VCaP (cell line): ENCODE results near the gene EPHB3.

ENCODE experiments used
- H3K27ac ChIP-seq: fragments of 450-650 bp; 2 replicates; pipeline ENCODE4 v1.5.1; 2017
- CTCF ChIP-seq: fragments of 450-650 bp; conservative IDR thresholded peaks from 2 replicates; pipeline ENCODE4 v1.5.1; 2017; ENCODE audit warnings: mild to moderate bottlenecking, moderate library complexity

The EPHB3 gene

GRCh38 chr3:184566441-184567414 is 5.1 kb downstream of the EPHB3 start:
- no peak for TF ChIP-seq CTCF
- peak overlapping the region; percentile 96 for H3K27ac ChIP-seq

DNA sequence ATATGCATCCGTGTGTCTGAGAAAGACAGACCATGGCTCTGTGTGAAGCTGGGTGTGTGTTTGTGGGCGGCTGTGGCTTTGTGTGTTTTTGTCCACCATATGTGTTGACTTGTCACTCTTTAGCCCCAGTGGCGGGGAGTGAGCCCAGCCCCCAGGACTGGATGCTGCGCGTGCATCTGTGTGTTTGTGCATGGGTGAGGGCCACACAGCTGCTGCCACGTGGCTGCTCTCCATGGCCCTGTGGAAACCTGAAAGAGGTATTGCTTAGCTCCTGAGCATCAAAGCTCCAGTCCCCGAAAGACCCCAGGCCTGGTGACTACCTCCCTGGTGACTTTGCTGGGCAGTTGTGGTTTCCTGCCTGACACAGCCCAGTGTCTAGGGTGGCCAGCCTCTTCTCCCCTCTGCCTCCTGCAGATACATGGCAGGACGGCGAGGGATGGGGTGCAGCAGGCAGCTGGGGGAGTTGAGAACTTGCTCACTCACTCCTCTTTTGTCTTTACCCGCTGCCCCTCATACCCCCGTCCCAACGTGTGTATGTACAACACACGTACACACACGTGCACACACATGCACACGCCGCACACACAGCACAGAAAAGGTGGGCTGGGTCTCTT is 6.5 kb downstream of the EPHB3 start:
- peak overlapping the region; percentile 96 for H3K27ac ChIP-seq
- TF ChIP-seq CTCF, result no peak

DNA sequence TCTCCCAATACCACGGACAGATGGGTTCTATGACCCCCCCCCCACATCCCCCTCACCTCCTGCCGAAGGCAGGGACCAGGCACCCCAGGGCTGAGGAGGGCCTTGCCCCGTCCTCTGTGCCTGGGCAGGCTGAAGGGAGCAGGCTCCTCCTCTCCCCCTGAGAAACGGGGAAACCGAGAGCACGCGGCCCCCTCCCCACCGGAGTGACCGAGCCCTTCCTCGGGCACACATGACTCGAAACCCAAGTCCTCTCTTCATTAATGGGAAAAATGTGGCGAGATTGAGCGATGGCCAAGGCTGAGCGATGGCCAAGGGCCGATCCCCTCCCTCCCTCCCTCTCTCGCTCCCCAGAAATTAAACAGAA is 7.0 kb downstream of the EPHB3 start:
- TF ChIP-seq CTCF, result no peak
- H3K27ac ChIP-seq, result peak overlapping the region; percentile 96

GRCh38 chr3:184568924-184569829 is 7.6 kb downstream of the EPHB3 start:
- H3K27ac ChIP-seq, result peak overlapping the region; percentile 96
- TF ChIP-seq CTCF, result no peak

GRCh38 chr3:184570035-184570434 is 8.4 kb downstream of the EPHB3 start:
- no peak overlapping the region for H3K27ac ChIP-seq
- no peak for TF ChIP-seq CTCF

DNA sequence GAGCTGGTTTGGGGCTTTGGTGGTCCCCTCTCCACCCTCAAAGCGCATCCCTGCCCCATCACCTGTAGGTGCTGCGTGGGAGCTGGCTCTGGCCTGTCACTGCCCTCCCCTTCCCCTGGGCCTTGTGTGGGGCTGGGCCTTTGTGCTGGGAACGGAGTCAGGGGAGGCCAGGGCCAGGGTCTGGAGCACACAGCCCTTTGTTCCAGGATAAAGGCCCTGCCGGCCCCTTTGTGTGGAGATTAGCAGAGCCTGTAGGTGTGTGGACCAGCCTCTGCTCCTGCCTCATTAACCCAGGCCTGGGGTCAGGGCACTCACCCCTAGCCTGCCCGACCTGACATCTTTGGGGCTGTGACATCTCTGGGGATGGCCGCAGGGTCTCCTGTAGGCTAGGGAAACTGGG is 8.9 kb downstream of the EPHB3 start:
- TF ChIP-seq CTCF, result no peak
- no peak overlapping the region for H3K27ac ChIP-seq
